H9 (cell line): Measurements from ENCODE around the gene BBS12. TPM values are rescaled to one million over a fixed set of nuclear protein-coding genes. Genes with fewer than 3 reads are reported as not detected.
A peak's percentile ranks its signal among the peaks of the same experiment; 100 is the strongest.

Experiments
- DNase-seq: peaks from one replicate; pipeline ENCODE4 v3.0.0-alpha.2; 2017
- H2AFZ ChIP-seq: one replicate; pipeline ENCODE4 v1.6.1; 2013; ENCODE audit warnings: mild to moderate bottlenecking, low read length, control low read depth, moderate library complexity
- H2AK5ac ChIP-seq: 2 replicates; pipeline ENCODE4 v1.6.1; 2013; ENCODE audit warnings: low read length, control low read depth, mixed read lengths; ENCODE audit not compliant: insufficient read length
- H2BK120ac ChIP-seq: one replicate; pipeline ENCODE4 v1.6.1; 2013; ENCODE audit warnings: low read depth, mild to moderate bottlenecking, low read length, control low read depth, inconsistent platforms; ENCODE audit not compliant: poor library complexity, severe bottlenecking
- H2BK12ac ChIP-seq: 2 replicates; pipeline ENCODE4 v1.6.1; 2013; ENCODE audit warnings: low read length, control low read depth, mixed read lengths, low read depth; ENCODE audit not compliant: insufficient read length
- H2BK15ac ChIP-seq: 2 replicates; pipeline ENCODE4 v1.6.1; 2013; ENCODE audit warnings: low read depth, low read length, control low read depth
- H2BK20ac ChIP-seq: one replicate; pipeline ENCODE4 v1.6.1; 2013; ENCODE audit warnings: low read depth, mild to moderate bottlenecking, low read length, control low read depth, inconsistent platforms; ENCODE audit not compliant: poor library complexity, severe bottlenecking
- H2BK5ac ChIP-seq: 2 replicates; pipeline ENCODE4 v1.6.1; 2013; ENCODE audit warnings: low read length, control low read depth, mixed read lengths; ENCODE audit not compliant: insufficient read length
- H3K14ac ChIP-seq: 2 replicates; pipeline ENCODE4 v1.6.1; 2013; ENCODE audit warnings: low read length, control low read depth; ENCODE audit not compliant: insufficient read depth
- H3K18ac ChIP-seq: 2 replicates; pipeline ENCODE4 v1.6.1; 2013; ENCODE audit warnings: low read depth, mild to moderate bottlenecking, mixed read lengths, low read length, control low read depth; ENCODE audit not compliant: insufficient read length
- H3K23ac ChIP-seq: 2 replicates; pipeline ENCODE4 v1.6.1; 2013; ENCODE audit warnings: low read length, control low read depth, mixed read lengths, low read depth; ENCODE audit not compliant: insufficient read length
- H3K23me2 ChIP-seq: 2 replicates; pipeline ENCODE4 v1.6.1; 2013; ENCODE audit warnings: low read depth, mild to moderate bottlenecking, mixed read lengths, low read length, control low read depth; ENCODE audit not compliant: insufficient read length, poor library complexity, severe bottlenecking
- H3K27ac ChIP-seq: 2 replicates; pipeline ENCODE4 v1.5.1; 2013; ENCODE audit warnings: low read length, control low read depth, mixed read lengths, low read depth; ENCODE audit not compliant: insufficient read length
- H3K27me3 ChIP-seq: 2 replicates; pipeline ENCODE4 v1.6.1; 2013; ENCODE audit warnings: low read length, control low read depth, inconsistent platforms; ENCODE audit not compliant: insufficient read depth
- H3K4ac ChIP-seq: 2 replicates; pipeline ENCODE4 v1.6.1; 2013; ENCODE audit warnings: low read depth, mild to moderate bottlenecking, control low read depth, inconsistent platforms, low read length, moderate library complexity
- H3K4me1 ChIP-seq: 2 replicates; pipeline ENCODE4 v1.6.1; 2013; ENCODE audit warnings: low read length, control low read depth, inconsistent platforms; ENCODE audit not compliant: insufficient read depth
- H3K4me2 ChIP-seq: 2 replicates; pipeline ENCODE4 v1.6.1; 2013; ENCODE audit warnings: low read length, control low read depth, mixed read lengths; ENCODE audit not compliant: insufficient read length, insufficient read depth
- H3K56ac ChIP-seq: 2 replicates; pipeline ENCODE4 v1.6.1; 2013; ENCODE audit warnings: low read depth, mild to moderate bottlenecking, mixed read lengths, low read length, control low read depth; ENCODE audit not compliant: insufficient read length
- H3K79me1 ChIP-seq: 2 replicates; pipeline ENCODE4 v1.6.1; 2013; ENCODE audit warnings: low read depth, mild to moderate bottlenecking, moderate library complexity, low read length, control low read depth, inconsistent platforms; ENCODE audit not compliant: insufficient read depth, poor library complexity, severe bottlenecking
- H3K79me2 ChIP-seq: 2 replicates; pipeline ENCODE4 v1.6.1; 2013; ENCODE audit warnings: low read length, control low read depth, inconsistent platforms; ENCODE audit not compliant: insufficient read depth
- H3K9ac ChIP-seq: 2 replicates; pipeline ENCODE4 v1.6.1; 2013; ENCODE audit warnings: low read length, control low read depth, mixed read lengths; ENCODE audit not compliant: insufficient read length; ENCODE audit errors: extremely low read depth
- H3K9me3 ChIP-seq: one replicate; pipeline ENCODE4 v1.6.1; 2013; ENCODE audit warnings: low read depth, low read length, inconsistent platforms; ENCODE audit not compliant: control insufficient read depth
- H3T11ph ChIP-seq: one replicate; pipeline ENCODE4 v1.6.1; 2013; ENCODE audit warnings: mild to moderate bottlenecking, low read length, control low read depth, inconsistent platforms
- H4K20me1 ChIP-seq: one replicate; pipeline ENCODE4 v1.6.1; 2013; ENCODE audit not compliant: control insufficient read depth, insufficient read length, insufficient read depth
- H4K5ac ChIP-seq: 2 replicates; pipeline ENCODE4 v1.6.1; 2013; ENCODE audit warnings: low read depth, mild to moderate bottlenecking, mixed read lengths, low read length, control low read depth; ENCODE audit not compliant: insufficient read length
- H4K8ac ChIP-seq: replicated peaks from 2 replicates; pipeline ENCODE4 v1.6.1; 2013; ENCODE audit warnings: low read length, control low read depth, mixed read lengths, low read depth; ENCODE audit not compliant: insufficient read length
- H4K91ac ChIP-seq: 2 replicates; pipeline ENCODE4 v1.6.1; 2013; ENCODE audit warnings: low read depth, mild to moderate bottlenecking, moderate library complexity, mixed read lengths, low read length, control low read depth; ENCODE audit not compliant: insufficient read length
- H3K27ac Mint-ChIP-seq, 3 experiments: 2 replicates in 2 of 3; 3 replicates in 1 of 3; pipeline ENCODE4 v1.8.0; 2020 to 2021; ENCODE audit warnings: mixed read lengths in 3 of 3, mild to moderate bottlenecking in 1 of 3, moderate library complexity in 1 of 3
- H3K27me3 Mint-ChIP-seq: 2 replicates; pipeline ENCODE4 v1.8.0; 2021; ENCODE audit warnings: low read depth, mild to moderate bottlenecking, moderate library complexity, mixed read lengths
- H3K36me3 Mint-ChIP-seq, 3 experiments: 2 replicates in 2 of 3; 3 replicates in 1 of 3; pipeline ENCODE4 v1.8.0; 2020 to 2021; ENCODE audit warnings: low read depth in 3 of 3, mixed read lengths in 3 of 3; ENCODE audit not compliant: insufficient read depth in 1 of 3
- H3K4me1 Mint-ChIP-seq, 2 experiments: 2 replicates each; pipeline ENCODE4 v1.8.0; 2020; ENCODE audit warnings: mixed read lengths in 2 of 2
- H3K4me3 Mint-ChIP-seq, 2 experiments: 2 replicates in 1 of 2; 3 replicates in 1 of 2; pipeline ENCODE4 v1.8.0; 2020 to 2021; ENCODE audit warnings: mild to moderate bottlenecking in 2 of 2, mixed read lengths in 2 of 2, moderate library complexity in 1 of 2
- H3K9me3 Mint-ChIP-seq, 2 experiments: 2 replicates in 1 of 2; 3 replicates in 1 of 2; pipeline ENCODE4 v1.8.0; 2020; ENCODE audit warnings: mild to moderate bottlenecking in 2 of 2, mixed read lengths in 2 of 2, moderate library complexity in 1 of 2
- WGBS: extraction: QIAGEN DNeasy Blood & Tissue Kit; methylation state at CpG from one replicate; pipeline ENCODE4 v1.1.7; 2013; ENCODE audit warnings: missing lambda C conversion rate, low lambda C conversion rate, mixed read lengths; ENCODE audit not compliant: insufficient read length; ENCODE audit errors: extremely low coverage; 5-methylcytosine and 5-hydroxymethylcytosine counted together
- total RNA-seq: library from RNA; stranded (reverse); gene quantifications from 2 replicates; pipeline ENCODE4 v1.2.1, GENCODE V29; 2021
- TF ChIP-seq, protein P1 (sequence below): fragments of 200-600 bp; sonication (generic); conservative IDR thresholded peaks from 3 replicates; pipeline ENCODE4 v1.8.0; 2021; ENCODE audit warnings: antibody characterized with exemption, mild to moderate bottlenecking

Gene BBS12
- total RNA-seq, 1 experiment from 2014 or later = 1.2 TPM

DNA sequence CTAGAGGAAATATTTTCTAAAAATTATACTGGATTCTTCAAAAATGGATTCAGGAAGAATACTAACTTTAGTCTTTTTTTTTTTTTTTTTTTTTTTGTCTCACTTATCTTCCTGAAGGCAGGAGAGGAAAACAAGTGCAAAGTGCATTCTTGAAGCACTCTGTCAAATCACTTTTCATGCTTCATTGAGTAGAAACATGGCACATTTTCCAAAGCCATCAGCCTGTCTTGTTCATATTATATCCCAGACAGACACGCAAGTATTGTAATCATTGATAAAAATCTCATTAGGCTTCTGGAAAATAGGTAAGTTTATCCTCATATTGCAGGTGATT is 1.2 kb downstream of the BBS12 start:
- H2BK12ac ChIP-seq = no peak overlapping the region
- Mint-ChIP-seq H3K4me3 (peak overlapping the region; percentile 87 to 94), H3K4me1 (peaks cover 10 to 11% of the 10 kb centered on the region in 2 experiments), H3K27ac (no peak overlapping the region; a peak in 1 of 7 replicates), H3K9me3 (peaks cover 4 to 7% of the 10 kb centered on the region in 2 experiments; a peak in 3 of 5 replicates), H3K27me3 (no peaks in the 10 kb centered on the region), H3K36me3 (peaks cover 3 to 10% (median 9%) of the 10 kb centered on the region in 3 experiments; a peak in 4 of 7 replicates)
- H4K20me1 ChIP-seq = no peaks in the 10 kb centered on the region
- H3K4me1 ChIP-seq = peaks cover 3% of the 10 kb centered on the region; the same call in 1 of the 2 replicates
- H3K18ac ChIP-seq = no peak overlapping the region
- H2AK5ac ChIP-seq = no peak overlapping the region
- no peak overlapping the region for H2AFZ ChIP-seq
- H3K79me2 ChIP-seq = no peaks in the 10 kb centered on the region
- H3K27me3 ChIP-seq = no peaks in the 10 kb centered on the region
- H3K27ac ChIP-seq = no peak overlapping the region
- H3K23ac ChIP-seq = no peak overlapping the region
- DNase-seq = no peak
- no peak overlapping the region for H2BK5ac ChIP-seq
- H2BK20ac ChIP-seq = no peak overlapping the region
- no peaks in the 10 kb centered on the region for H3K79me1 ChIP-seq
- H2BK15ac ChIP-seq = no peak overlapping the region
- H3K4me2 ChIP-seq = peak overlapping the region; percentile 99
- H3T11ph ChIP-seq = no peak overlapping the region
- no peak overlapping the region for H4K8ac ChIP-seq
- no peak overlapping the region for H2BK120ac ChIP-seq
- peaks cover 10% of the 10 kb centered on the region for H3K23me2 ChIP-seq
- H3K14ac ChIP-seq = no peak overlapping the region
- H4K5ac ChIP-seq = no peak overlapping the region
- no peak overlapping the region for H3K4ac ChIP-seq
- no peak overlapping the region for H3K56ac ChIP-seq
- TF ChIP-seq, protein P1, sequence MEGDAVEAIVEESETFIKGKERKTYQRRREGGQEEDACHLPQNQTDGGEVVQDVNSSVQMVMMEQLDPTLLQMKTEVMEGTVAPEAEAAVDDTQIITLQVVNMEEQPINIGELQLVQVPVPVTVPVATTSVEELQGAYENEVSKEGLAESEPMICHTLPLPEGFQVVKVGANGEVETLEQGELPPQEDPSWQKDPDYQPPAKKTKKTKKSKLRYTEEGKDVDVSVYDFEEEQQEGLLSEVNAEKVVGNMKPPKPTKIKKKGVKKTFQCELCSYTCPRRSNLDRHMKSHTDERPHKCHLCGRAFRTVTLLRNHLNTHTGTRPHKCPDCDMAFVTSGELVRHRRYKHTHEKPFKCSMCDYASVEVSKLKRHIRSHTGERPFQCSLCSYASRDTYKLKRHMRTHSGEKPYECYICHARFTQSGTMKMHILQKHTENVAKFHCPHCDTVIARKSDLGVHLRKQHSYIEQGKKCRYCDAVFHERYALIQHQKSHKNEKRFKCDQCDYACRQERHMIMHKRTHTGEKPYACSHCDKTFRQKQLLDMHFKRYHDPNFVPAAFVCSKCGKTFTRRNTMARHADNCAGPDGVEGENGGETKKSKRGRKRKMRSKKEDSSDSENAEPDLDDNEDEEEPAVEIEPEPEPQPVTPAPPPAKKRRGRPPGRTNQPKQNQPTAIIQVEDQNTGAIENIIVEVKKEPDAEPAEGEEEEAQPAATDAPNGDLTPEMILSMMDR = no peak
- no peaks in the 10 kb centered on the region for H3K9me3 ChIP-seq
- no peak overlapping the region for H4K91ac ChIP-seq
- WGBS = no CpG with 5 or more reads among the region's 1 CpG
- no peak overlapping the region for H3K9ac ChIP-seq
